ENCODE measurements around the gene PUSL1. TPM values are rescaled to one million over a fixed set of nuclear protein-coding genes. Genes with fewer than 3 reads are reported as not detected.

PUSL1 gene
- total and polyA plus RNA-seq, 2 experiments from 2014 or later: 41.5 to 55.8 TPM

DNA sequence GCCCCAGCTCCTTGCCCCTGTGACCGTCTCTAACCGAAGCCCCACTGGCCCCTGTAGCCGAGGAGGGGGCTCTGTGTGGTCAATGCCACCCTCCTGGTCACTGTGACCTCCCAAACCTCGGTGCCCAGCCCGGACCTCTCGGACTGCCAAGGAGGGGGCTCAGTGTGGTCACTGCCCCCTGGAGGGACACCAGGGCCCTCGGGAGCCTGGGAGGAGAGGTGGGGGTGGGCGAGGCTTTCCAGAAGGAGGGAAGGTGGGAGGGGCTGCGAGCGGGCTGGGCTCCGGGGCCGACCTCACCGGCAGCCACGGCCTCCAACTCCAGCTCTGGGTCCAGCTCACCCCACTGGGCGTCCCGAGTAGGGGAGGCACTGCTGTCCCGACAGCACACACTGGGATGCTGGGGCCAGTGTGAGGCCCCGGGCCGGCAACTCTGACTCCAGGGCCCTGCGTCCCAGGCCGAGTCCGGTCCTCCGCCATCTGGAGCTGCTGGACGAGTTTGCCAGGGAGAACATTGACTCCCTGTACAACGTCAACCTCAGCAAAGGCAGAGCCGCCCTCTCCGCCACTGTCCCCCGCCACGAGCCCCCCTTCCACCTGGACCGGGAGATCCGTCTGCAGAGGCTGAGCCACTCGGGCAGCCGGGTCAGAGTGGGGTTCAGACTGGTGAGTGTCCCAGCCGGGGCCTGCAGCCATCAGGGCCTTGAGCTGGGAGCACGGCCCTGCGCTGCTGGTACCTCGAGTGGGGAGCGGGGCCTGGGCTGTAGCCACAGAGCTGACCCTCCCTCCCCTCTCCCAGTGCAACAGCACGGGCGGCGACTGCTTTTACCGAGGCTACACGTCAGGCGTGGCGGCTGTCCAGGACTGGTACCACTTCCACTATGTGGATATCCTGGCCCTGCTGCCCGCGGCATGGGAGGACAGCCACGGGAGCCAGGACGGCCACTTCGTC is 21.8 kb upstream of the PUSL1 start (continued):
- no peak for TF ChIP-seq ZNF114 (CRISPR knock-in tag; IDR thresholded peaks at IDR 0.05)
- TF ChIP-seq JUNB (IDR thresholded peaks at IDR 0.05; ENCODE audit: unreplicated experiment): no peak
- TF ChIP-seq, protein P1, sequence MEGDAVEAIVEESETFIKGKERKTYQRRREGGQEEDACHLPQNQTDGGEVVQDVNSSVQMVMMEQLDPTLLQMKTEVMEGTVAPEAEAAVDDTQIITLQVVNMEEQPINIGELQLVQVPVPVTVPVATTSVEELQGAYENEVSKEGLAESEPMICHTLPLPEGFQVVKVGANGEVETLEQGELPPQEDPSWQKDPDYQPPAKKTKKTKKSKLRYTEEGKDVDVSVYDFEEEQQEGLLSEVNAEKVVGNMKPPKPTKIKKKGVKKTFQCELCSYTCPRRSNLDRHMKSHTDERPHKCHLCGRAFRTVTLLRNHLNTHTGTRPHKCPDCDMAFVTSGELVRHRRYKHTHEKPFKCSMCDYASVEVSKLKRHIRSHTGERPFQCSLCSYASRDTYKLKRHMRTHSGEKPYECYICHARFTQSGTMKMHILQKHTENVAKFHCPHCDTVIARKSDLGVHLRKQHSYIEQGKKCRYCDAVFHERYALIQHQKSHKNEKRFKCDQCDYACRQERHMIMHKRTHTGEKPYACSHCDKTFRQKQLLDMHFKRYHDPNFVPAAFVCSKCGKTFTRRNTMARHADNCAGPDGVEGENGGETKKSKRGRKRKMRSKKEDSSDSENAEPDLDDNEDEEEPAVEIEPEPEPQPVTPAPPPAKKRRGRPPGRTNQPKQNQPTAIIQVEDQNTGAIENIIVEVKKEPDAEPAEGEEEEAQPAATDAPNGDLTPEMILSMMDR (conservative IDR thresholded peaks at IDR 0.05; ENCODE audit: low read depth in 2 of 2): no peak
- no peak for TF ChIP-seq CREB1 (CRISPR knock-in tag; IDR thresholded peaks at IDR 0.05; ENCODE audit: low read depth)

DNA sequence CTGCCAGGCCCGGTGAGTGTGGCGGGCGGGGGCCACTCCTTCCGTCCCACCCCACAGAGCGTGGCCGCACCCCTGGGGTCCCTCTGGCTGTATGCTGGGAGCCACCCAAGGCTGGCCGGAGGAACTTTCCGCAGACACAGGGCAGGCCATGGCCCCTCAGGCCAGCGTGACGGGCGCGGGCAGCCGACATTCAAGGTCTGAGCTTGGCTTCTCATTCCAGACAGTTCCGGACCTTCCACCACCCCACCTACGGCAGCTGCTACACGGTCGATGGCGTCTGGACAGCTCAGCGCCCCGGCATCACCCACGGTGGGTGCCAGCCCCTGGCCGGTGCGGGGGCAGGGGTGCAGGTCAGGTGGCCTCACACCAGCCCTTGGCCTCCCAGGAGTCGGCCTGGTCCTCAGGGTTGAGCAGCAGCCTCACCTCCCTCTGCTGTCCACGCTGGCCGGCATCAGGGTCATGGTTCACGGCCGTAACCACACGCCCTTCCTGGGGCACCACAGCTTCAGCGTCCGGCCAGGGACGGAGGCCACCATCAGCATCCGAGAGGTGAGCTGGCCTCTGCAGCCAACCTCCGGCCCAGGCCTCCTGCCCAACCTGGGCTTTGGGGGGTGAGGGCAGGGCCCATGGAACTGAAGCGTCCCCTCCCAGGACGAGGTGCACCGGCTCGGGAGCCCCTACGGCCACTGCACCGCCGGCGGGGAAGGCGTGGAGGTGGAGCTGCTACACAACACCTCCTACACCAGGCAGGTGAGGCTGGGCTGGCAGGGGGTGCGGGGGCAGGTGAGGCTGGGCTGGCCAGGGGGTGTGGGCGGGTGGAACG is 20.9 kb upstream of the PUSL1 start:
- H3K9me3 Mint-ChIP-seq: peaks cover 3% of the 10 kb centered on the region; the same call in 2 of the 3 replicates
- Histone ChIP-seq H3K27me3 (ENCODE audit: insufficient read depth) (no peaks in the 10 kb centered on the region), H3F3A (replicated peaks; ENCODE audit: low read depth) (no peaks in the 10 kb centered on the region), H3K9me2 (ENCODE audit: insufficient read depth) (no peaks in the 10 kb centered on the region), H3K4me2 (no peak overlapping the region), H2AFZ (no peak overlapping the region), H3K27ac (ENCODE audit: low read depth) (no peak overlapping the region), H3K79me2 (replicated peaks; ENCODE audit: insufficient read depth) (no peaks in the 10 kb centered on the region), H3K4me1 (ENCODE audit: insufficient read depth) (no peaks in the 10 kb centered on the region), H3K36me3 (ENCODE audit: insufficient read depth) (no peaks in the 10 kb centered on the region), H3K4me3 (no peak overlapping the region), H4K20me1 (replicated peaks; ENCODE audit: insufficient read depth) (no peaks in the 10 kb centered on the region)
- H3K4me3 Mint-ChIP-seq: no peak overlapping the region
- H3K27ac Mint-ChIP-seq: no peak overlapping the region
- TF ChIP-seq, protein P2, sequence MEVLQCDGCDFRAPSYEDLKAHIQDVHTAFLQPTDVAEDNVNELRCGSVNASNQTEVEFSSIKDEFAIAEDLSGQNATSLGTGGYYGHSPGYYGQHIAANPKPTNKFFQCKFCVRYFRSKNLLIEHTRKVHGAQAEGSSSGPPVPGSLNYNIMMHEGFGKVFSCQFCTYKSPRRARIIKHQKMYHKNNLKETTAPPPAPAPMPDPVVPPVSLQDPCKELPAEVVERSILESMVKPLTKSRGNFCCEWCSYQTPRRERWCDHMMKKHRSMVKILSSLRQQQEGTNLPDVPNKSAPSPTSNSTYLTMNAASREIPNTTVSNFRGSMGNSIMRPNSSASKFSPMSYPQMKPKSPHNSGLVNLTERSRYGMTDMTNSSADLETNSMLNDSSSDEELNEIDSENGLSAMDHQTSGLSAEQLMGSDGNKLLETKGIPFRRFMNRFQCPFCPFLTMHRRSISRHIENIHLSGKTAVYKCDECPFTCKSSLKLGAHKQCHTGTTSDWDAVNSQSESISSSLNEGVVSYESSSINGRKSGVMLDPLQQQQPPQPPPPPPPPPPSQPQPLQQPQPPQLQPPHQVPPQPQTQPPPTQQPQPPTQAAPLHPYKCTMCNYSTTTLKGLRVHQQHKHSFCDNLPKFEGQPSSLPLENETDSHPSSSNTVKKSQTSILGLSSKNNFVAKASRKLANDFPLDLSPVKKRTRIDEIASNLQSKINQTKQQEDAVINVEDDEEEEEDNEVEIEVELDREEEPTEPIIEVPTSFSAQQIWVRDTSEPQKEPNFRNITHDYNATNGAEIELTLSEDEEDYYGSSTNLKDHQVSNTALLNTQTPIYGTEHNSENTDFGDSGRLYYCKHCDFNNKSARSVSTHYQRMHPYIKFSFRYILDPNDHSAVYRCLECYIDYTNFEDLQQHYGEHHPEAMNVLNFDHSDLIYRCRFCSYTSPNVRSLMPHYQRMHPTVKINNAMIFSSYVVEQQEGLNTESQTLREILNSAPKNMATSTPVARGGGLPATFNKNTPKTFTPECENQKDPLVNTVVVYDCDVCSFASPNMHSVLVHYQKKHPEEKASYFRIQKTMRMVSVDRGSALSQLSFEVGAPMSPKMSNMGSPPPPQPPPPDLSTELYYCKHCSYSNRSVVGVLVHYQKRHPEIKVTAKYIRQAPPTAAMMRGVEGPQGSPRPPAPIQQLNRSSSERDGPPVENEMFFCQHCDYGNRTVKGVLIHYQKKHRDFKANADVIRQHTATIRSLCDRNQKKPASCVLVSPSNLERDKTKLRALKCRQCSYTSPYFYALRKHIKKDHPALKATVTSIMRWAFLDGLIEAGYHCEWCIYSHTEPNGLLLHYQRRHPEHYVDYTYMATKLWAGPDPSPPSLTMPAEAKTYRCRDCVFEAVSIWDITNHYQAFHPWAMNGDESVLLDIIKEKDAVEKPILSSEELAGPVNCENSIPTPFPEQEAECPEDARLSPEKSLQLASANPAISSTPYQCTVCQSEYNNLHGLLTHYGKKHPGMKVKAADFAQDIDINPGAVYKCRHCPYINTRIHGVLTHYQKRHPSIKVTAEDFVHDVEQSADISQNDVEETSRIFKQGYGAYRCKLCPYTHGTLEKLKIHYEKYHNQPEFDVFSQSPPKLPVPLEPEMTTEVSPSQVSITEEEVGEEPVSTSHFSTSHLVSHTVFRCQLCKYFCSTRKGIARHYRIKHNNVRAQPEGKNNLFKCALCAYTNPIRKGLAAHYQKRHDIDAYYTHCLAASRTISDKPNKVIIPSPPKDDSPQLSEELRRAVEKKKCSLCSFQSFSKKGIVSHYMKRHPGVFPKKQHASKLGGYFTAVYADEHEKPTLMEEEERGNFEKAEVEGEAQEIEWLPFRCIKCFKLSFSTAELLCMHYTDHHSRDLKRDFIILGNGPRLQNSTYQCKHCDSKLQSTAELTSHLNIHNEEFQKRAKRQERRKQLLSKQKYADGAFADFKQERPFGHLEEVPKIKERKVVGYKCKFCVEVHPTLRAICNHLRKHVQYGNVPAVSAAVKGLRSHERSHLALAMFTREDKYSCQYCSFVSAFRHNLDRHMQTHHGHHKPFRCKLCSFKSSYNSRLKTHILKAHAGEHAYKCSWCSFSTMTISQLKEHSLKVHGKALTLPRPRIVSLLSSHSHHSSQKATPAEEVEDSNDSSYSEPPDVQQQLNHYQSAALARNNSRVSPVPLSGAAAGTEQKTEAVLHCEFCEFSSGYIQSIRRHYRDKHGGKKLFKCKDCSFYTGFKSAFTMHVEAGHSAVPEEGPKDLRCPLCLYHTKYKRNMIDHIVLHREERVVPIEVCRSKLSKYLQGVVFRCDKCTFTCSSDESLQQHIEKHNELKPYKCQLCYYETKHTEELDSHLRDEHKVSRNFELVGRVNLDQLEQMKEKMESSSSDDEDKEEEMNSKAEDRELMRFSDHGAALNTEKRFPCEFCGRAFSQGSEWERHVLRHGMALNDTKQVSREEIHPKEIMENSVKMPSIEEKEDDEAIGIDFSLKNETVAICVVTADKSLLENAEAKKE (CRISPR knock-in tag; IDR thresholded peaks at IDR 0.05): no peak
- no peak for TF ChIP-seq EZH2 (IDR thresholded peaks at IDR 0.05; ENCODE audit: low read depth, unreplicated experiment)
- ATAC-seq (no peak), DNase-seq (ENCODE audit: low spot score) (no peak)
- peaks cover 16% of the 10 kb centered on the region for H3K27me3 Mint-ChIP-seq (ENCODE audit: insufficient read depth, low read depth, poor library complexity)
- peaks cover 4% of the 10 kb centered on the region; the same call in 1 of the 3 replicates for H3K4me1 Mint-ChIP-seq
- no peaks in the 10 kb centered on the region for H3K36me3 Mint-ChIP-seq (ENCODE audit: low read depth)

Measured in GM23338 (cell line).